H1 (cell line): ENCODE results near the gene UBN1.

Source experiments
- CEBPB ChIP-seq: IDR thresholded peaks from 2 replicates; pipeline ENCODE4 v1.6.1; 2012; ENCODE audit warnings: low read depth, low read length
- EZH2 ChIP-seq: fragments of 200-600 bp; sonication (generic); IDR thresholded peaks from 2 replicates; pipeline ENCODE4 v1.7.1; 2012; ENCODE audit warnings: low read depth, mild to moderate bottlenecking, moderate library complexity, low read length, inconsistent platforms; ENCODE audit not compliant: severe bottlenecking
- POLR2A ChIP-seq, 2 experiments: IDR thresholded peaks; 1 replicate in 1 of 2; 2 replicates in 1 of 2; pipeline ENCODE4 v1.6.1; 2011; ENCODE audit warnings: low read depth in 2 of 2, low read length in 2 of 2, mild to moderate bottlenecking in 2 of 2; ENCODE audit errors: control extremely low read depth in 1 of 2
- POLR2AphosphoS5 ChIP-seq: IDR thresholded peaks from 2 replicates; pipeline ENCODE4 v1.6.1; 2011; ENCODE audit warnings: low read depth, low read length
- TAF1 ChIP-seq: IDR thresholded peaks from 2 replicates; pipeline ENCODE4 v1.6.1; 2011; ENCODE audit warnings: mild to moderate bottlenecking, low read depth, low read length
- YY1 ChIP-seq: IDR thresholded peaks from 2 replicates; pipeline ENCODE4 v1.6.1; 2011; ENCODE audit warnings: low read depth, mild to moderate bottlenecking, low read length
- ZNF274 ChIP-seq: IDR thresholded peaks from 2 replicates; pipeline ENCODE4 v1.7.0; 2012; ENCODE audit warnings: low read length, borderline replicate concordance; ENCODE audit errors: extremely low read depth
- TF ChIP-seq, protein P1 (sequence below), 3 experiments: IDR thresholded peaks; 1 replicate in 2 of 3; 2 replicates in 1 of 3; pipeline versions ENCODE4 v1.5.1 to v1.6.1; 2011; ENCODE audit warnings: low read length in 3 of 3, mild to moderate bottlenecking in 3 of 3, inconsistent platforms in 2 of 3, low read depth in 1 of 3, moderate library complexity in 1 of 3; ENCODE audit not compliant: insufficient read depth in 1 of 3; ENCODE audit errors: control extremely low read depth in 1 of 3
- TF ChIP-seq, protein P2 (sequence below): fragments of 300-600 bp; sonication (generic); IDR thresholded peaks from 2 replicates; pipeline ENCODE4 v1.7.1; 2012; ENCODE audit warnings: low read length, moderate library complexity, mild to moderate bottlenecking, inconsistent platforms; ENCODE audit not compliant: insufficient replicate concordance

DNA sequence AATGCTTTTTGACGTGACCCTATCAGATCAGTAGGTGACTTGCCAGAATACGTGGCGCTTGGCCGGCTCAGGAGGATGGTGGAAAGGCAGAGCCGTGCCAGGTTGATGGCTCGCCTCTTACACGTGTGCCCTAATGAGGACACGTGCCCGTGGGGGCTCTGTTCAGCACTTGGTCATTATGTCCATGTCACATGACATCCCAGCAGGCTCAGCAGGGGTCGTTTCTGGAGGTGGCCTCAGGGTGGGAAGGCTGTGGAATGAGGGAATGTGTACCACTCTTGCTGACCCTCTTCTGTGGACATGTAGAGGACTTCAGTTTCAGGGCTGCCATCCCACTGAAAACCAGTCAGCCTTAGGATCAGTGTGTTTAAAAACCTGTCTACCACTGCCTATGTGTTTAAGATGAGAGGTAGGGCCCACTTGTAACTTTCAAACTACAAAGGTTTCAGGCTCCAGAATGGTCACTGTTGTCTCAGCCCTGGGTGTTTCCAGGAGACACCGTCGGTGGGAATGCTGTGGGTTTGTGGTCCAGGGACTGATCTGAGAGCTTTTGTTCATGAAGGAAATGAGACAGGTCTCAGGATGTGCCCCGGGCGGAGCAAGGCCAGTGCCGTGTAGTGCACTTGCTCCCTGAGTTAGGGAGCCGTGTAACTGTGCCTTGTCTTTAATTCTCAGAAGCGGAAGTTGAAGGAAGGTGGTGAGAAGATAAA, 12.1 kb downstream of the UBN1 start:
- no peak for TF ChIP-seq POLR2A (IDR thresholded peaks at IDR 0.05; ENCODE audit: control extremely low read depth in 1 of 2, low read depth in 2 of 2, low read length in 2 of 2)
- no peak for TF ChIP-seq ZNF274
- TF ChIP-seq CEBPB: no peak
- TF ChIP-seq, protein P1, sequence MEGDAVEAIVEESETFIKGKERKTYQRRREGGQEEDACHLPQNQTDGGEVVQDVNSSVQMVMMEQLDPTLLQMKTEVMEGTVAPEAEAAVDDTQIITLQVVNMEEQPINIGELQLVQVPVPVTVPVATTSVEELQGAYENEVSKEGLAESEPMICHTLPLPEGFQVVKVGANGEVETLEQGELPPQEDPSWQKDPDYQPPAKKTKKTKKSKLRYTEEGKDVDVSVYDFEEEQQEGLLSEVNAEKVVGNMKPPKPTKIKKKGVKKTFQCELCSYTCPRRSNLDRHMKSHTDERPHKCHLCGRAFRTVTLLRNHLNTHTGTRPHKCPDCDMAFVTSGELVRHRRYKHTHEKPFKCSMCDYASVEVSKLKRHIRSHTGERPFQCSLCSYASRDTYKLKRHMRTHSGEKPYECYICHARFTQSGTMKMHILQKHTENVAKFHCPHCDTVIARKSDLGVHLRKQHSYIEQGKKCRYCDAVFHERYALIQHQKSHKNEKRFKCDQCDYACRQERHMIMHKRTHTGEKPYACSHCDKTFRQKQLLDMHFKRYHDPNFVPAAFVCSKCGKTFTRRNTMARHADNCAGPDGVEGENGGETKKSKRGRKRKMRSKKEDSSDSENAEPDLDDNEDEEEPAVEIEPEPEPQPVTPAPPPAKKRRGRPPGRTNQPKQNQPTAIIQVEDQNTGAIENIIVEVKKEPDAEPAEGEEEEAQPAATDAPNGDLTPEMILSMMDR (IDR thresholded peaks at IDR 0.05; ENCODE audit: control extremely low read depth in 1 of 3, insufficient read depth in 1 of 3, low read depth in 1 of 3, low read length in 3 of 3): no peak
- TF ChIP-seq, protein P2, sequence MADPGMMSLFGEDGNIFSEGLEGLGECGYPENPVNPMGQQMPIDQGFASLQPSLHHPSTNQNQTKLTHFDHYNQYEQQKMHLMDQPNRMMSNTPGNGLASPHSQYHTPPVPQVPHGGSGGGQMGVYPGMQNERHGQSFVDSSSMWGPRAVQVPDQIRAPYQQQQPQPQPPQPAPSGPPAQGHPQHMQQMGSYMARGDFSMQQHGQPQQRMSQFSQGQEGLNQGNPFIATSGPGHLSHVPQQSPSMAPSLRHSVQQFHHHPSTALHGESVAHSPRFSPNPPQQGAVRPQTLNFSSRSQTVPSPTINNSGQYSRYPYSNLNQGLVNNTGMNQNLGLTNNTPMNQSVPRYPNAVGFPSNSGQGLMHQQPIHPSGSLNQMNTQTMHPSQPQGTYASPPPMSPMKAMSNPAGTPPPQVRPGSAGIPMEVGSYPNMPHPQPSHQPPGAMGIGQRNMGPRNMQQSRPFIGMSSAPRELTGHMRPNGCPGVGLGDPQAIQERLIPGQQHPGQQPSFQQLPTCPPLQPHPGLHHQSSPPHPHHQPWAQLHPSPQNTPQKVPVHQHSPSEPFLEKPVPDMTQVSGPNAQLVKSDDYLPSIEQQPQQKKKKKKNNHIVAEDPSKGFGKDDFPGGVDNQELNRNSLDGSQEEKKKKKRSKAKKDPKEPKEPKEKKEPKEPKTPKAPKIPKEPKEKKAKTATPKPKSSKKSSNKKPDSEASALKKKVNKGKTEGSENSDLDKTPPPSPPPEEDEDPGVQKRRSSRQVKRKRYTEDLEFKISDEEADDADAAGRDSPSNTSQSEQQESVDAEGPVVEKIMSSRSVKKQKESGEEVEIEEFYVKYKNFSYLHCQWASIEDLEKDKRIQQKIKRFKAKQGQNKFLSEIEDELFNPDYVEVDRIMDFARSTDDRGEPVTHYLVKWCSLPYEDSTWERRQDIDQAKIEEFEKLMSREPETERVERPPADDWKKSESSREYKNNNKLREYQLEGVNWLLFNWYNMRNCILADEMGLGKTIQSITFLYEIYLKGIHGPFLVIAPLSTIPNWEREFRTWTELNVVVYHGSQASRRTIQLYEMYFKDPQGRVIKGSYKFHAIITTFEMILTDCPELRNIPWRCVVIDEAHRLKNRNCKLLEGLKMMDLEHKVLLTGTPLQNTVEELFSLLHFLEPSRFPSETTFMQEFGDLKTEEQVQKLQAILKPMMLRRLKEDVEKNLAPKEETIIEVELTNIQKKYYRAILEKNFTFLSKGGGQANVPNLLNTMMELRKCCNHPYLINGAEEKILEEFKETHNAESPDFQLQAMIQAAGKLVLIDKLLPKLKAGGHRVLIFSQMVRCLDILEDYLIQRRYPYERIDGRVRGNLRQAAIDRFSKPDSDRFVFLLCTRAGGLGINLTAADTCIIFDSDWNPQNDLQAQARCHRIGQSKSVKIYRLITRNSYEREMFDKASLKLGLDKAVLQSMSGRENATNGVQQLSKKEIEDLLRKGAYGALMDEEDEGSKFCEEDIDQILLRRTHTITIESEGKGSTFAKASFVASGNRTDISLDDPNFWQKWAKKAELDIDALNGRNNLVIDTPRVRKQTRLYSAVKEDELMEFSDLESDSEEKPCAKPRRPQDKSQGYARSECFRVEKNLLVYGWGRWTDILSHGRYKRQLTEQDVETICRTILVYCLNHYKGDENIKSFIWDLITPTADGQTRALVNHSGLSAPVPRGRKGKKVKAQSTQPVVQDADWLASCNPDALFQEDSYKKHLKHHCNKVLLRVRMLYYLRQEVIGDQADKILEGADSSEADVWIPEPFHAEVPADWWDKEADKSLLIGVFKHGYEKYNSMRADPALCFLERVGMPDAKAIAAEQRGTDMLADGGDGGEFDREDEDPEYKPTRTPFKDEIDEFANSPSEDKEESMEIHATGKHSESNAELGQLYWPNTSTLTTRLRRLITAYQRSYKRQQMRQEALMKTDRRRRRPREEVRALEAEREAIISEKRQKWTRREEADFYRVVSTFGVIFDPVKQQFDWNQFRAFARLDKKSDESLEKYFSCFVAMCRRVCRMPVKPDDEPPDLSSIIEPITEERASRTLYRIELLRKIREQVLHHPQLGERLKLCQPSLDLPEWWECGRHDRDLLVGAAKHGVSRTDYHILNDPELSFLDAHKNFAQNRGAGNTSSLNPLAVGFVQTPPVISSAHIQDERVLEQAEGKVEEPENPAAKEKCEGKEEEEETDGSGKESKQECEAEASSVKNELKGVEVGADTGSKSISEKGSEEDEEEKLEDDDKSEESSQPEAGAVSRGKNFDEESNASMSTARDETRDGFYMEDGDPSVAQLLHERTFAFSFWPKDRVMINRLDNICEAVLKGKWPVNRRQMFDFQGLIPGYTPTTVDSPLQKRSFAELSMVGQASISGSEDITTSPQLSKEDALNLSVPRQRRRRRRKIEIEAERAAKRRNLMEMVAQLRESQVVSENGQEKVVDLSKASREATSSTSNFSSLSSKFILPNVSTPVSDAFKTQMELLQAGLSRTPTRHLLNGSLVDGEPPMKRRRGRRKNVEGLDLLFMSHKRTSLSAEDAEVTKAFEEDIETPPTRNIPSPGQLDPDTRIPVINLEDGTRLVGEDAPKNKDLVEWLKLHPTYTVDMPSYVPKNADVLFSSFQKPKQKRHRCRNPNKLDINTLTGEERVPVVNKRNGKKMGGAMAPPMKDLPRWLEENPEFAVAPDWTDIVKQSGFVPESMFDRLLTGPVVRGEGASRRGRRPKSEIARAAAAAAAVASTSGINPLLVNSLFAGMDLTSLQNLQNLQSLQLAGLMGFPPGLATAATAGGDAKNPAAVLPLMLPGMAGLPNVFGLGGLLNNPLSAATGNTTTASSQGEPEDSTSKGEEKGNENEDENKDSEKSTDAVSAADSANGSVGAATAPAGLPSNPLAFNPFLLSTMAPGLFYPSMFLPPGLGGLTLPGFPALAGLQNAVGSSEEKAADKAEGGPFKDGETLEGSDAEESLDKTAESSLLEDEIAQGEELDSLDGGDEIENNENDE: no peak
- no peak for TF ChIP-seq EZH2
- no peak for TF ChIP-seq POLR2AphosphoS5
- TF ChIP-seq YY1: no peak
- TF ChIP-seq TAF1: no peak
